HepG2 (cell line): ENCODE data around the gene KCNK17. TPM values are rescaled to one million over a fixed set of nuclear protein-coding genes. Genes with fewer than 3 reads are reported as not detected.

ENCODE experiments used
- ATAC-seq: fragments of 200-7000 bp; cut with Tn5 transposase; 3 replicates; pipeline ENCODE4 v1.9.1; 2020; ENCODE audit warnings: mild to moderate bottlenecking, moderate library complexity
- BruUV-seq: library from RNA; stranded (reverse); fragments of 400-500 nt; replicated peaks from 2 replicates; lab custom pipeline; 2021; lab: Mats Ljungman, UMichigan
- CTCF ChIA-PET: fragments of 300-600 bp; formaldehyde crosslinking; extraction: SDS; loops from one replicate; lab custom pipeline; 2021; ENCODE audit warnings: low total read pairs, inconsistent platforms, low intra/inter-chr PET ratio; lab: Yijun Ruan, JAX
- POLR2A ChIA-PET: fragments of 350-600 bp; sonication (Branson Sonifier 250); formaldehyde crosslinking; loops from one replicate; lab custom pipeline; 2020; ENCODE audit warnings: antibody characterized with exemption, inconsistent platforms; lab: Yijun Ruan, JAX
- DNase-seq: peaks from one replicate; pipeline ENCODE4 v3.0.0-alpha.2; 2015; ENCODE audit warnings: low spot score
- FAIRE-seq: peaks from 3 replicates; lab custom pipeline; 2011; peaks lifted over from hg19 to GRCh38; lab: Jason Lieb, UNC
- H2AFZ ChIP-seq: one replicate; pipeline ENCODE4 v1.6.1; 2011; ENCODE audit warnings: low read length, inconsistent platforms
- H3K27ac ChIP-seq: fragments of 300-600 bp; 3 replicates; pipeline ENCODE4 v1.8.0; 2011; ENCODE audit warnings: mixed run types, mild to moderate bottlenecking, mixed read lengths, low read length, inconsistent platforms; ENCODE audit not compliant: insufficient read depth; ENCODE audit errors: extremely low read length
- H3K27me3 ChIP-seq, 2 experiments: fragments of 200-600 bp in 1 of 2; 2 replicates in 1 of 2; 3 replicates in 1 of 2; pipeline versions ENCODE4 v1.6.0 to v1.8.0; 2011; ENCODE audit warnings: low read length in 2 of 2, mild to moderate bottlenecking in 2 of 2, moderate library complexity in 2 of 2, inconsistent platforms in 1 of 2; ENCODE audit not compliant: insufficient read depth in 2 of 2, control insufficient read depth in 1 of 2
- H3K36me3 ChIP-seq, 2 experiments: fragments of 200-600 bp in 1 of 2; replicated peaks in 1 of 2; 2 replicates in 1 of 2; 3 replicates in 1 of 2; pipeline versions ENCODE4 v1.5.1 to v1.8.0; 2011; ENCODE audit warnings: low read length in 2 of 2, inconsistent platforms in 1 of 2; ENCODE audit not compliant: insufficient read depth in 2 of 2, control insufficient read depth in 1 of 2
- H3K4me1 ChIP-seq: 2 replicates; pipeline ENCODE4 v1.5.1; 2012; ENCODE audit warnings: low read length, inconsistent platforms; ENCODE audit not compliant: insufficient read depth
- H3K4me2 ChIP-seq: 2 replicates; pipeline ENCODE4 v1.6.0; 2011; ENCODE audit warnings: low read depth, low read length, inconsistent platforms
- H3K4me3 ChIP-seq, 3 experiments: fragments of 200-600 bp in 1 of 3; sonication (generic), shearing (Covaris generic) in 1 of 3; replicated peaks in 1 of 3; 2 replicates each; pipeline ENCODE4 v1.5.1; 2011 to 2016; ENCODE audit warnings: low read length in 3 of 3, inconsistent platforms in 2 of 3, low read depth in 2 of 3, mild to moderate bottlenecking in 2 of 3, control low read depth in 1 of 3, mixed read lengths in 1 of 3; ENCODE audit not compliant: insufficient read depth in 1 of 3
- H3K79me2 ChIP-seq: one replicate; pipeline ENCODE4 v1.6.1; 2011; ENCODE audit warnings: low read length, inconsistent platforms; ENCODE audit not compliant: insufficient read depth
- H3K9ac ChIP-seq: 2 replicates; pipeline ENCODE4 v1.6.0; 2011; ENCODE audit warnings: mild to moderate bottlenecking, low read depth, low read length, inconsistent platforms; ENCODE audit not compliant: insufficient read depth
- H3K9me3 ChIP-seq: 2 replicates; pipeline ENCODE4 v1.5.1; 2012; ENCODE audit warnings: mild to moderate bottlenecking, low read length
- H4K20me1 ChIP-seq: 2 replicates; pipeline ENCODE4 v1.6.0; 2011; ENCODE audit warnings: inconsistent platforms, mild to moderate bottlenecking, low read length, moderate library complexity; ENCODE audit not compliant: insufficient read depth
- CEBPG ChIP-seq: IDR thresholded peaks from 2 replicates; pipeline ENCODE4 v1.6.1; 2016
- EP300 ChIP-seq, 3 experiments: sonication (generic) in 1 of 3; formaldehyde crosslinking in 1 of 3; IDR thresholded peaks; 2 replicates each; pipeline versions ENCODE4 v1.5.1 to v1.6.1; 2011 to 2020; ENCODE audit warnings: low read depth in 2 of 3, low read length in 2 of 3, borderline replicate concordance in 1 of 3, improper control_type of control experiment in 1 of 3, mild to moderate bottlenecking in 1 of 3, missing genetic modification reagents in 1 of 3, moderate library complexity in 1 of 3
- FOSL1 ChIP-seq: sonication (generic); formaldehyde crosslinking; IDR thresholded peaks from 2 replicates; pipeline ENCODE4 v1.9.0; 2021; ENCODE audit warnings: missing genetic modification reagents, borderline replicate concordance
- FUBP1 ChIP-seq: sonication (generic); formaldehyde crosslinking; IDR thresholded peaks from 2 replicates; pipeline ENCODE4 v1.5.1; 2020; ENCODE audit warnings: missing genetic modification reagents, mild to moderate bottlenecking, borderline replicate concordance
- HNF1A ChIP-seq, 2 experiments: sonication (generic) in 1 of 2; formaldehyde crosslinking in 1 of 2; IDR thresholded peaks; 2 replicates each; pipeline versions ENCODE4 v1.4.0 to v1.6.1; 2016 to 2020; ENCODE audit warnings: borderline replicate concordance in 1 of 2, low read depth in 1 of 2, mild to moderate bottlenecking in 1 of 2, missing genetic modification reagents in 1 of 2
- JDP2 ChIP-seq: sonication (generic); formaldehyde crosslinking; IDR thresholded peaks from 2 replicates; pipeline ENCODE4 v1.8.1; 2022; ENCODE audit warnings: missing genetic modification reagents, borderline replicate concordance
- LCORL ChIP-seq, 2 experiments: fragments of 450-650 bp in 1 of 2; sonication (generic) in 1 of 2; formaldehyde crosslinking in 1 of 2; IDR thresholded peaks; 2 replicates each; pipeline versions ENCODE4 v1.5.0 to v1.6.1; 2017 to 2020; ENCODE audit warnings: antibody characterized with exemption in 1 of 2, missing genetic modification reagents in 1 of 2
- MXD3 ChIP-seq: IDR thresholded peaks from 2 replicates; pipeline ENCODE4 v1.6.1; 2016; ENCODE audit warnings: mild to moderate bottlenecking, missing biosample characterization, missing genetic modification reagents
- MYNN ChIP-seq: sonication (generic); formaldehyde crosslinking; IDR thresholded peaks from 2 replicates; pipeline ENCODE4 v1.4.0; 2020; ENCODE audit warnings: mild to moderate bottlenecking, low read depth, missing genetic modification reagents
- PLRG1 ChIP-seq: fragments of 450-650 bp; conservative IDR thresholded peaks from 2 replicates; pipeline ENCODE4 v1.6.1; 2016
- RFX3 ChIP-seq: IDR thresholded peaks from 2 replicates; pipeline ENCODE4 v1.6.1; 2016; ENCODE audit warnings: missing biosample characterization, missing genetic modification reagents
- SMAD3 ChIP-seq: sonication (generic); formaldehyde crosslinking; IDR thresholded peaks from 2 replicates; pipeline ENCODE4 v1.4.0; 2020; ENCODE audit warnings: missing genetic modification reagents
- SOX5 ChIP-seq: IDR thresholded peaks from 2 replicates; pipeline ENCODE4 v1.6.1; 2016; ENCODE audit warnings: borderline replicate concordance
- TFDP2 ChIP-seq: sonication (generic); formaldehyde crosslinking; IDR thresholded peaks from 2 replicates; pipeline ENCODE4 v1.4.0; 2020; ENCODE audit warnings: missing genetic modification reagents
- ZSCAN30 ChIP-seq: sonication (generic); formaldehyde crosslinking; IDR thresholded peaks from 2 replicates; pipeline ENCODE4 v1.5.0; 2020; ENCODE audit warnings: mild to moderate bottlenecking, missing genetic modification reagents
- WGBS: methylation state at CpG from one replicate; pipeline ENCODE4 v1.1.6; 2017; ENCODE audit warnings: low lambda C conversion rate; 5-methylcytosine and 5-hydroxymethylcytosine counted together
- in situ Hi-C: cut with HindIII; loops from 2 replicates; pipeline ENCODE4 v1.10.0; 2017; ENCODE audit warnings: low pct_unique_long_range_greater_than_20kb; ENCODE audit not compliant: extremely low pct_ligation_motif_present
- intact Hi-C: fragments of 100-400 bp; cut with micrococcal nuclease; formaldehyde crosslinking; loops from one replicate; pipeline ENCODE4 v1.10.0; 2022; ENCODE audit not compliant: unreplicated experiment
- polyA plus RNA-seq, 8 experiments: library from polyadenylated mRNA; depleted of rRNA in 3 of 8; stranded (reverse) in 7 of 8; unstranded in 1 of 8; fragments of >200 nt; fragmentation: Illumina TruSeq in 4 of 8; extraction: Trizol in 4 of 8; gene quantifications; 2 replicates each; pipeline versions ENCODE4 v1.2.1 to v1.2.3, GENCODE V29; 2011 to 2016; ENCODE audit warnings: low read depth in 4 of 8, missing spikeins in 1 of 8, mixed read lengths in 1 of 8; ENCODE audit not compliant: insufficient read depth in 1 of 8
- total RNA-seq, 5 experiments: library from RNA; depleted of rRNA; stranded (reverse); fragments of >200 nt; fragmentation: Illumina TruSeq; extraction: Trizol; gene quantifications; 2 replicates each; pipeline ENCODE4 v1.2.3, GENCODE V29; 2016; ENCODE audit warnings: low read depth in 1 of 5

KCNK17 gene
- total and polyA plus RNA-seq, 2 of the 13 experiments (the other 11 are each of a cell fraction or from before 2014, with no cell fraction given), result not detected

GRCh38 chr6:39328066-39328465, 13.8 kb upstream of the KCNK17 start:
- ATAC-seq, result no peak
- Histone ChIP-seq H4K20me1 (no peaks in the 10 kb centered on the region), H3K4me2 (no peak overlapping the region), H3K4me1 (no peaks in the 10 kb centered on the region), H3K36me3 (no peaks in the 10 kb centered on the region), H3K4me3 (no peak overlapping the region), H3K9me3 (no peaks in the 10 kb centered on the region), H3K27me3 (peaks cover 0 to 17% of the 10 kb centered on the region in 2 experiments; a peak in 3 of 5 replicates), H3K27ac (no peak overlapping the region), H2AFZ (no peak overlapping the region), H3K79me2 (no peaks in the 10 kb centered on the region), H3K9ac (no peak overlapping the region)
- no peak for DNase-seq
- intact Hi-C loops, result no loop called here
- no TSS peak for BruUV-seq
- in situ Hi-C loops, result no loop called here
- WGBS, result 68% methylated on average over 12 of the region's 12 CpGs
- no peak for FAIRE-seq
- CTCF ChIA-PET, result no interaction called here
- no peak for TF ChIP-seq EP300 (IDR thresholded peaks at IDR 0.05; ENCODE audit: low read depth in 2 of 2, low read length in 2 of 2)
- TF ChIP-seq EP300 (CRISPR knock-in tag; IDR thresholded peaks at IDR 0.05; ENCODE audit: borderline replicate concordance), result no peak
- no peak for TF ChIP-seq HNF1A (IDR thresholded peaks at IDR 0.05; ENCODE audit: low read depth)
- TF ChIP-seq HNF1A (CRISPR knock-in tag; IDR thresholded peaks at IDR 0.05; ENCODE audit: borderline replicate concordance), result no peak
- TF ChIP-seq RFX3 (CRISPR knock-in tag), result no peak
- no peak for TF ChIP-seq JDP2 (CRISPR knock-in tag)
- TF ChIP-seq ZSCAN30 (CRISPR knock-in tag), result no peak
- TF ChIP-seq SOX5 (CRISPR knock-in tag), result no peak
- no peak for TF ChIP-seq CEBPG
- TF ChIP-seq PLRG1, result no peak
- TF ChIP-seq TFDP2, result no peak
- no peak for TF ChIP-seq FUBP1 (CRISPR knock-in tag)
- TF ChIP-seq MYNN (CRISPR knock-in tag), result no peak
- TF ChIP-seq MXD3 (CRISPR knock-in tag), result no peak
- no peak for TF ChIP-seq SMAD3 (CRISPR knock-in tag)
- no peak for TF ChIP-seq LCORL (IDR thresholded peaks at IDR 0.05)
- no peak for TF ChIP-seq LCORL (CRISPR knock-in tag; IDR thresholded peaks at IDR 0.05)
- no peak for TF ChIP-seq FOSL1 (CRISPR knock-in tag)
- POLR2A ChIA-PET, result no interaction called here
